ENCODE measurements around the gene PRR5L. TPM values are rescaled to one million over a fixed set of nuclear protein-coding genes. Genes with fewer than 3 reads are reported as not detected.
A peak's percentile ranks its signal among the peaks of the same experiment; 100 is the strongest.

Gene PRR5L
- total and polyA plus RNA-seq, 9 of the 15 experiments (the other 6 are each of a cell fraction or from before 2014, with no cell fraction given) = 0.11 to 0.60 (median 0.36) TPM; not detected in 2

- Histone ChIP-seq H3K9me3 (replicated peaks; ENCODE audit: control insufficient read depth, insufficient read depth, low read depth, low read length) (no peaks in the 10 kb centered on the region), H3K36me3 (ENCODE audit: control insufficient read depth, insufficient read depth, low read length) (no peaks in the 10 kb centered on the region), H3K4me1 (replicated peaks in 1 of 2; ENCODE audit: control insufficient read depth in 2 of 2, insufficient read depth in 2 of 2, low read length in 2 of 2) (peaks cover 0 to 4% of the 10 kb centered on the region in 2 experiments; a peak in 3 of 5 replicates), H3K9me1 (ENCODE audit: control insufficient read depth, insufficient read depth, low read length) (no peaks in the 10 kb centered on the region), H3K27ac (ENCODE audit: extremely low read depth, low read depth, low read length) (no peak overlapping the region), H3K4me3 (no peak overlapping the region), H2AFZ (ENCODE audit: low read depth, low read length) (0 out of 2 replicates have a peak overlapping the region, but pooled peaks have one; percentile 8), H3K27me3 (ENCODE audit: control insufficient read depth in 2 of 2, insufficient read depth in 2 of 2, low read length in 2 of 2) (no peaks in the 10 kb centered on the region), H3K79me2 (ENCODE audit: control insufficient read depth, insufficient read depth, low read length) (no peaks in the 10 kb centered on the region), H3K9ac (ENCODE audit: insufficient read depth in 1 of 2, low read depth in 2 of 2, low read length in 2 of 2) (no peak overlapping the region), H4K20me1 (replicated peaks; ENCODE audit: control insufficient read depth, insufficient read depth, low read length) (no peaks in the 10 kb centered on the region), H3K4me2 (ENCODE audit: insufficient read depth, low read length) (no peak overlapping the region)
- WGBS (ENCODE audit: insufficient coverage, low coverage, missing lambda C conversion rate) = 33% methylated on average over 20 of the region's 21 CpGs
- BruUV-seq (replicated peaks) = no TSS peak
- no peak for ATAC-seq
- POLR2A ChIA-PET = interaction anchor here (0.5 kb wide), 1 partner anchor 11 kb away, joined by 3 read pairs; no protein-coding TSS in a partner anchor
- FAIRE-seq = no peak
- no peak for DNase-seq (ENCODE audit: extremely low read depth in 1 of 4, low spot score in 3 of 4)
- CTCF ChIA-PET (ENCODE audit: low intra/inter-chr PET ratio) = no interaction called here
- intact Hi-C loops (cut with micrococcal nuclease) = no loop called here
- in situ Hi-C loops (cut with MboI) = no loop called here
- TF ChIP-seq, protein P1, sequence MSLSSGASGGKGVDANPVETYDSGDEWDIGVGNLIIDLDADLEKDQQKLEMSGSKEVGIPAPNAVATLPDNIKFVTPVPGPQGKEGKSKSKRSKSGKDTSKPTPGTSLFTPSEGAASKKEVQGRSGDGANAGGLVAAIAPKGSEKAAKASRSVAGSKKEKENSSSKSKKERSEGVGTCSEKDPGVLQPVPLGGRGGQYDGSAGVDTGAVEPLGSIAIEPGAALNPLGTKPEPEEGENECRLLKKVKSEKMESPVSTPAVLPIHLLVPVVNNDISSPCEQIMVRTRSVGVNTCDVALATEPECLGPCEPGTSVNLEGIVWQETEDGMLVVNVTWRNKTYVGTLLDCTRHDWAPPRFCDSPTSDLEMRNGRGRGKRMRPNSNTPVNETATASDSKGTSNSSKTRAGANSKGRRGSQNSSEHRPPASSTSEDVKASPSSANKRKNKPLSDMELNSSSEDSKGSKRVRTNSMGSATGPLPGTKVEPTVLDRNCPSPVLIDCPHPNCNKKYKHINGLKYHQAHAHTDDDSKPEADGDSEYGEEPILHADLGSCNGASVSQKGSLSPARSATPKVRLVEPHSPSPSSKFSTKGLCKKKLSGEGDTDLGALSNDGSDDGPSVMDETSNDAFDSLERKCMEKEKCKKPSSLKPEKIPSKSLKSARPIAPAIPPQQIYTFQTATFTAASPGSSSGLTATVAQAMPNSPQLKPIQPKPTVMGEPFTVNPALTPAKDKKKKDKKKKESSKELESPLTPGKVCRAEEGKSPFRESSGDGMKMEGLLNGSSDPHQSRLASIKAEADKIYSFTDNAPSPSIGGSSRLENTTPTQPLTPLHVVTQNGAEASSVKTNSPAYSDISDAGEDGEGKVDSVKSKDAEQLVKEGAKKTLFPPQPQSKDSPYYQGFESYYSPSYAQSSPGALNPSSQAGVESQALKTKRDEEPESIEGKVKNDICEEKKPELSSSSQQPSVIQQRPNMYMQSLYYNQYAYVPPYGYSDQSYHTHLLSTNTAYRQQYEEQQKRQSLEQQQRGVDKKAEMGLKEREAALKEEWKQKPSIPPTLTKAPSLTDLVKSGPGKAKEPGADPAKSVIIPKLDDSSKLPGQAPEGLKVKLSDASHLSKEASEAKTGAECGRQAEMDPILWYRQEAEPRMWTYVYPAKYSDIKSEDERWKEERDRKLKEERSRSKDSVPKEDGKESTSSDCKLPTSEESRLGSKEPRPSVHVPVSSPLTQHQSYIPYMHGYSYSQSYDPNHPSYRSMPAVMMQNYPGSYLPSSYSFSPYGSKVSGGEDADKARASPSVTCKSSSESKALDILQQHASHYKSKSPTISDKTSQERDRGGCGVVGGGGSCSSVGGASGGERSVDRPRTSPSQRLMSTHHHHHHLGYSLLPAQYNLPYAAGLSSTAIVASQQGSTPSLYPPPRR (CRISPR knock-in tag; IDR thresholded peaks at IDR 0.05; ENCODE audit: borderline replicate concordance) = no peak
- TF ChIP-seq NEUROD1 (IDR thresholded peaks at IDR 0.05; ENCODE audit: borderline replicate concordance, low read depth, low read length, partially characterized antibody) (no peak), NFIX (CRISPR knock-in tag; IDR thresholded peaks at IDR 0.05; ENCODE audit: low read depth) (no peak), STAT6 (CRISPR knock-in tag; IDR thresholded peaks at IDR 0.05) (no peak), ETS1 (conservative IDR thresholded peaks at IDR 0.05; ENCODE audit: control insufficient read depth, low read depth, low read length) (no peak), RBFOX2 (IDR thresholded peaks at IDR 0.05; ENCODE audit: low read depth, low read length) (no peak), ZNF551 (CRISPR knock-in tag; IDR thresholded peaks at IDR 0.05) (no peak), MECOM (CRISPR knock-in tag; IDR thresholded peaks at IDR 0.05) (no peak)
- TF ChIP-seq, protein P2, sequence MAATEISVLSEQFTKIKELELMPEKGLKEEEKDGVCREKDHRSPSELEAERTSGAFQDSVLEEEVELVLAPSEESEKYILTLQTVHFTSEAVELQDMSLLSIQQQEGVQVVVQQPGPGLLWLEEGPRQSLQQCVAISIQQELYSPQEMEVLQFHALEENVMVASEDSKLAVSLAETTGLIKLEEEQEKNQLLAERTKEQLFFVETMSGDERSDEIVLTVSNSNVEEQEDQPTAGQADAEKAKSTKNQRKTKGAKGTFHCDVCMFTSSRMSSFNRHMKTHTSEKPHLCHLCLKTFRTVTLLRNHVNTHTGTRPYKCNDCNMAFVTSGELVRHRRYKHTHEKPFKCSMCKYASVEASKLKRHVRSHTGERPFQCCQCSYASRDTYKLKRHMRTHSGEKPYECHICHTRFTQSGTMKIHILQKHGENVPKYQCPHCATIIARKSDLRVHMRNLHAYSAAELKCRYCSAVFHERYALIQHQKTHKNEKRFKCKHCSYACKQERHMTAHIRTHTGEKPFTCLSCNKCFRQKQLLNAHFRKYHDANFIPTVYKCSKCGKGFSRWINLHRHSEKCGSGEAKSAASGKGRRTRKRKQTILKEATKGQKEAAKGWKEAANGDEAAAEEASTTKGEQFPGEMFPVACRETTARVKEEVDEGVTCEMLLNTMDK (IDR thresholded peaks at IDR 0.05; ENCODE audit: borderline replicate concordance, insufficient read depth, low read depth, low read length, poor library complexity, severe bottlenecking) = no peak
Measured at GRCh38 chr11:36400766-36401455, 104.8 kb downstream of the PRR5L start.

All from K562 (cell line).